HG03460 (cell line): Measurements from ENCODE around the gene NR6A1.

ENCODE experiments used
- ATAC-seq: cut with Tn5 transposase; IDR thresholded peaks from one replicate; pipeline ENCODE4 v1.9.1; 2021; ENCODE audit not compliant: unreplicated experiment

Gene NR6A1

DNA sequence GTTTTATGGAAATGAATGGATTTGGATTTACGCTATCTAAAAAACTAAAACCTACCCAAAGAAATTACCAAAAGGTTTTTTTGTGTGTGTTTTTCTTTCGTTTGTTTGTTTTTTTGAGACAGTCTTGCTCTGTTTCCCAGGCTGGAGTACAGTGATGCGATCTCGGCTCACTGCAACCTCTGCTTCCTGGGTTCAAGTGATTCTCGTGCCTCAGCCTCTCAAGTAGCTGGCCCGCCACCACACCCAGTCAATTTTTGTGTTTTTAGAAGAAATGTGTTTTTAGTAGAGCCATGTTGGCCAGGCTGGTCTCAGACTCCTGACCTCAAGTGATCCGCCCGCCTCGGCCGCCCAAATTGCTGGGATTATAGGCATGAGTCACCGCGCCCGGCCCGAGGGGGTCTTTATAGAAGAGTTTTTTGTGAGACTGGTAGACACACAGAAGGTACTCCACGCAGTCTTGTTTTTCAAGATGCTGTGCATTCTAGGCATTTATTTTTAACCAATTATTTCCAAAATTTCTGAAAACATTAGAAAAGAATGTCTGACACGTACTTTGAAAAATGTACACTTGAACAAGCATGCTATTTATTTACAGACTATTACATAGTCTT, 75.7 kb downstream of the NR6A1 start:
- no peak for ATAC-seq

GRCh38 chr9:124694414-124695279, 76.5 kb downstream of the NR6A1 start:
- no peak for ATAC-seq

GRCh38 chr9:124693403-124693802, 77.7 kb downstream of the NR6A1 start:
- ATAC-seq, result no peak

DNA sequence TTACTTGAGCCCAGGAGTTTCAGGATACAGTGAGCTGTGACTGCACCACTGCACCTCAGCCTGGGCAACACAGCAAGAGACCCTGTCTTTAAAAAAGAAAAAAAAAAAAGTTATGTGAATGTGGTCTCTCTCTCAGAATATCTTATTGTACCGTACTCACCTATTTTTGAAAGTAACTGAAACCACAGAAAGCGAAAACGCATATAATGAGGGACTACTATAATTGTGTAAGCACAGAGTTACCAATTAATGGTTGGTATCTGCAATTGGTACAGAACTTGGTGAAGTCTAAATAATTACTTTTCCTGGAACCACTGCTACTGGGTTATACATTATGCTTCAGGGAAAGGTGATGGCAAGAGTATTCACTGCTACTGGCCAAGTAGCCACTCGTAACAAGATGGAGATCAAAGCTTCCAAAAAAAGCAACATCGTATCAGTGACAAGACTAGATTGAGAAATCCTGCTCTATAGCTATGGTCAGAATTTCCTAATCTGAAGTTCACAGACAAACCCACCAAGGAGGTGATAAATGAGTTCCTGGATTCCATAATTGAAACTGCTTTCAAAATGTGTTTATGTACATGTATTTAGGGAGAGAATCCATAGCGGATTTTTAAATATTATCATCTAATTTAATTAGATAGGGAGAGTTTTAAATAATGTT, 82.7 kb downstream of the NR6A1 start:
- no peak for ATAC-seq

GRCh38 chr9:124686918-124687317, 84.2 kb downstream of the NR6A1 start:
- no peak for ATAC-seq

GRCh38 chr9:124685217-124685616, 85.9 kb downstream of the NR6A1 start:
- ATAC-seq, result no peak

GRCh38 chr9:124684169-124684568, 86.9 kb downstream of the NR6A1 start:
- no peak for ATAC-seq

DNA sequence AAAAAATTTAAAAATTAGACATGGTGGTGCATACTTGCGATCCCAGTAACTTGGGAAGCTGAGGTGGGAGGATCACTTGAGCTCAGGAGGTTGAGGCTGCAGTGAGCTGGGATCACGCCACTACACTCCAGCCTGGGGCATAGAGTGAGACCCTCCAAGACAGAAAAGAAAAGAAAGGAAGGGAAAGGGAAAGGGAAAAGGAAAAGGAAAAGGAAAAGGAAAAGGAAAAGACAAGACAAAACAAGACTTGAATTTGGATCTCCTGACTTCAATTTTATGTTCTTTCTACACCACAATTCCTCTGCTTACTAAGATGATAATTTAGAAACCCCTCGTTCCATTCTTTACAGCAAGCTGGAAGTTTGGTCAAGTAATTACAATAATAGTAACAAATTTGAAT, 88.1 kb downstream of the NR6A1 start:
- ATAC-seq, result no peak

GRCh38 chr9:124680714-124681390, 90.3 kb downstream of the NR6A1 start:
- no peak for ATAC-seq

DNA sequence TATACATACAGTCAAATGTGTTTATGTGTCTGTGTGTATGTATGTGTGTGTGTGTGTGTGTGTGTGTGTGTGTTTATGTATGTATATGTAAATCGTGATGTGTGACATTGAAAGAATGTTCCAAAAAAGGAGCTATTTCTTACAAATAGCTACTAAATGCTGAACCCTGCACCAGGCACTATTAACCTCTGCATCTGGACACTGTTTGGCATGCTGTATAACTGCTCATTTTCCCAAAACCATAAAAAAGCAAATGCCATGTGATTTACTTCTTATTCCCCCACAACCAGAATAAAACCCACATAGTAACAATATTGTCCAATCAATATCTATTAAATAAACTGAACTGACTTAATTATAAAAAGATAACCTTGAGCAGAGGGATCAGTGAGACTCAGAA, 91.1 kb downstream of the NR6A1 start:
- ATAC-seq, result no peak

GRCh38 chr9:124676159-124676551, 95.0 kb downstream of the NR6A1 start:
- ATAC-seq, result no peak

DNA sequence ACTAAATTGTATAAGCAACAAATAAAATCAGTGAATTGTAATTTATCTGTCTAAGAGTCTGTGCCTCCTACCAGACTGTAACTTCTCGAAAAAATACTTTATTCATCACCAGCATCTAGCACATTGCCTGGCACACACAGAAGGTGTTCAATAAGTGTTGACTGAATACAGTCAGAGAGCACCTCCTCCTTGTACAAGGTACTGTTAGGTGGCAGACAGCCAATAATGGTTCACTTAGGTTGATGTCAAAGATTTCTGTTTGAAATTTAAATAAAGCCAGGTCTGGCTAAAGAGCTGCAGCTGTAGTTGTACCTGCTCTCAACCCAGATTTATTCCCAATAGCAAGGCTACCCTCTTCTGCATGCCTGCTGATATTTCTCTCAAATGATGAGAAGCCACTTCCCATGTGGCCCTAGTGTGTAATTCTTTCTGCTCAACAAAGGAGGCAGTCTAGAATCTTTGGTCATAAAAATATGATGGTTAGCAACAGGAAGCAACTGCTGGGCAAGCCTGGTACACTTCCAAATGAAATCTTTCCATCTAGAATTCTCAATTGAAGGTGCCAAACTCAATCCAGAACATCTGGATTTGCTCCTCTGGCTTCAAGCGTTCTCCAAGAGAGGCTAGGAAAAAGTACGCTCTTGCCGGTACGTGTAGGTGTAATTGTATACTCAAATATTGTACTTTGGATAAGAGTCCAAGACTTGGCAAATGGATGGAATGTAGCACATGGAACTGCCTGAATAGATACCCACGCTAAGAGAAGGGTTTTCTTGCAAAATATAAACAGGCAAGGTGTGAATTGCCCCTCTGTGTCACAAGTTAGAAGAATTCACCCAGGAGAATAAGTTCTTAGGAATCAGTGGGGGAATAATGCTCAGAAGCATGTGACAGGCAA, 95.6 kb downstream of the NR6A1 start:
- no peak for ATAC-seq

- ATAC-seq, result no peak
These were observed 96.5 kb downstream of the NR6A1 start for GRCh38 chr9:124674651-124675050.

DNA sequence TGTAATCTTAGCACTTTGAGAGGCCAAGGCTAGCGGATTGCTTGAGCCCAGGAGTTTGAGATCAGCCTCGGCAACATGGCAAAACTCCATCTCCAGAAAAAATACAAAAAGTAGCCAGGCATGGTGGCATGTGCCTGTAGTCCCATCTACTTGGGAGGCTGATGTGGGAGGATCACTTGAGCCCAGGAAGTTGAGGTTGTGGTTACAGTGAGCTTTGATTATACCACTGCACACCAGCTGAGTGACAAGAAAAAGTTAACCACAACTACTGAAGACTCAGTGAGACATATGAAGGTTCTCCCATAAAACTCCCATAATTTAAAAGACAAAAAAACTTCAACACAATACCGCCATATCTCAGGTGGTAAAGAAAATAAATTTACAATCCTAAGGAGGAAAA, 98.0 kb downstream of the NR6A1 start:
- ATAC-seq, result no peak

- ATAC-seq, result no peak
These were observed 99.2 kb downstream of the NR6A1 start for GRCh38 chr9:124671861-124672260.

DNA sequence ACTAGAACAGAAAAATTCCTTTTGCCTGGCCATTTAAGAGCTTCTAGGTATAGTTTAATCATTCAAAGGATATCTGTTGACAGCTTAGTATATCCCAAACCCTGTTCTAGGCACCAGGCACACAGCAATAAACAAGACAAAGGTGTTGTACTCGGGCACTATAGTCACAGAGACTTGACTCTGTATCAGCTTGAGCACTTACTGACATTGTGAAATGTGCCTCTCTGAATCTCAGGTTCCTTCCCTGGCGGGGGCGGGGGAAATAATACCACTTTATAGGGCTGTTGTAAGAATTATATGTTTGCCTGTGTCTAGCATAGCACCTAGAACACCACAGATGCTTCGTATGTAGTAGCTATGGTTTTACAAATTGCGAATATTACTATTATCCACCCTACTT, 104.5 kb downstream of the NR6A1 start:
- ATAC-seq, result no peak

DNA sequence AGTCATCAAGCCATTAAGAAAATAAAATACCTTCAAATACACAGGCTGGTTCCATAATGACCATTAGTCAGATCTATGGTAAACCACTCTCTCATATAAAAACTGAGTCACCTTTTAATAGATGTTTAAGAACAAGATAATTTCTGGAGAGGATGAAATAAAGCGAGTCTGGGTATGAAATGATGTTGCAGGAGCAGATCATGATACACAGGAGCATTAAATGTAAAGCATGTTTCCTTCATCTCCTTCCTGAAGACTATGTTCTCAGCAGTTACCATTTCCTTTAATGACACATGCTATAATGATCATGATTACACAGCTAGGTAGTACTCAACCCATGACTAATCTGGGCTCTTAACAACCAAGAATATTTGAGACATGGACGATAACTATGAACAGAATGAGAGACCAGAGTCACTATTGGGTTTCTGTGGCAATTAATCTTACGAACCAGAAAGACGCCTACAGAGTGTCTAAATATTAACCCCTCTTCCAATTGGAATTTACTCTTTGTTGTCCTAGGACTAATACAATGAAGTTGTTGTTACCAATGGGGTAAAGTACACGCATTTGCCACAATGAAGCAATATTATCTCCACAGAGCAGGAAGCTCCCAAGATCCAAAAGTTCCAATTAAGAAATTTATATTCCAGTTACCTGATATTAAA, 105.6 kb downstream of the NR6A1 start:
- no peak for ATAC-seq

DNA sequence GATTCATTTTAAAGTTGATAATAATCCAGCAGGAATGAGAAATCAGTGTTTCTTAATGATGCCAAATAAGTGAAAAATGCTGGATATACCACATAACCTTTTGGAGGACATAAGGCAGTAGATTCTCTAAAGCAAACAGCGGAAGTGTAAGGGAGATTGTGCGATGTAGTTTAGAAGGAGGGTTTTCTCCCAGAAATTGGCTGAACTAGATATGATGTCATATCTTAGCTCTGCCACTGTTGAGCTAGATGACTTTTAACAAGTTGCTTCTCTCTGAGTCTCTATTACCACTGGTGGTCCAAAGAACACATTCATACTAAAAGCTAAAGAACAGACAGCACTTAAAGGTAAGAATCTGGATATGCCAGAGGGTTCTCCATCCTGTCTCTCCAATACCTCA, 107.0 kb downstream of the NR6A1 start:
- no peak for ATAC-seq

DNA sequence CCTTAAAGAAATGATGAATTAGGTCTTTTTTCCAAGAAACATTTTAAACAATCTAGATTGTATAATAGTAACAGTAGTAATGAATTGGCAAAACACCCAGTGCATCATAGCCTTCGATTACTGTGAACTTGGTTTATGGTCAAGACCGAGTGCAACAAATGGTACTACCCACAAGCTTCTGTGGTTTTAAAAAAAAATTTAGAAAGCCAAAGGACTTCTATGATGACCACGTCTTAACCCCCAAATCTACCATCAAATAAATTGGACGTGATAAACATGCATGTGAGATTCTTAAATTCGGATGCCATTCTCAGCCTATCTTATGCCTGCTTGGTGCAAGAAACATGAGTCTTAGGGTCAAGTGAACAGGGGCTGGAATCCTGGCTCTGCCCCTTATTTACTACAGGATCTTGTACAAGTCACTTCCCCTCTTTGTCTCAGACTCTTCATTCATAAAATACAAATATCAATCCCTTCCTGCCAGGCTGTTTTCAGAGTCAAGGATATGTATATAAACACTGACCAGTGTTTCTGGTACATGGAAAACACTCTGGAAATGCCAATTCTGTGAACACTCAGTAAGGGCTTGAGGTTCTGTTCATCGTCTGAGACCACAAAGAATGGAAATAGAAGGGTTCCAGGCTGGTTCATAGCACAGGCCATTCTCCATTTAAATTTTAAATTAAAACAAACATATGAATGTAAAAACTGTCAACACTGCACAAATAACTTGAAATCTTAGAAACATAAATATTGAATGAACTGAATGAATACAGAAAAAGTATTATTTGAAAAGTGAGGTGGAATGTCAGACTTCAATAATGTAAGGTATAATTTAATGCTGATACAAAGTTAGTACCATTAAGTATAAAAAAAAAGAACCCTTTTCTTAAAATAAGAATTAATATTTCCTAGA, 107.8 kb downstream of the NR6A1 start:
- no peak for ATAC-seq
